ENCODE data around the gene DCTN1. TPM values are rescaled to one million over a fixed set of nuclear protein-coding genes. Genes with fewer than 3 reads are reported as not detected.
A peak's percentile ranks its signal among the peaks of the same experiment; 100 is the strongest.
"Not testable (repeated sequence)": the region's sequence is repeated elsewhere in the genome, so short reads cannot be mapped to it uniquely, and the experiment has no call there.

Gene DCTN1
- total RNA-seq, 1 donor from 2014 or later: 65.8 TPM

DNA sequence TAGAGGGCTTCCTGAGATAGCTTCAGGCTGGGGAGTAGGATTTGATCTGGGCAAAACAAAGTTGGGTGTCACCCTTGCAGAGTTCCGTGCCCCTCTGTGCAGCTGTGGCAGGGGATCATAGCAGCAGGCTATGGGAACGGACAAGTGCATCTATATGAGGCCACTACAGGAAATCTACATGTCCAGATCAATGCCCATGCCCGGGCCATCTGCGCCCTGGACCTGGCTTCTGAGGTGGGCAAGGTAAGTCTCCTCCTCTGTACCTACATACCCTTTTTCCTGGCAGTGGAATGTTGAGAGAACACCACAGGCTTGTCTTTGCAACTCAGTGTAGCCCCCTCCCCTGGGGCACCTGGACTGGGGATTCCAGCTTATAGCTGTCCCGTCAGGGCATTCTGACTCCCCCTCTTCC is 44.9 kb upstream of the DCTN1 start:
- FAIRE-seq (no peak), DNase-seq (ENCODE audit: low read depth) (no peak)
- Histone ChIP-seq H3K27me3 (ENCODE audit: control insufficient read depth, insufficient read depth, low read length) (no peaks in the 10 kb centered on the region), H3K4me3 (ENCODE audit: low read depth, low read length) (no peak overlapping the region), H3K36me3 (ENCODE audit: control insufficient read depth, insufficient read depth, low read length) (peaks cover 14% of the 10 kb centered on the region)
- TF ChIP-seq, protein P1, sequence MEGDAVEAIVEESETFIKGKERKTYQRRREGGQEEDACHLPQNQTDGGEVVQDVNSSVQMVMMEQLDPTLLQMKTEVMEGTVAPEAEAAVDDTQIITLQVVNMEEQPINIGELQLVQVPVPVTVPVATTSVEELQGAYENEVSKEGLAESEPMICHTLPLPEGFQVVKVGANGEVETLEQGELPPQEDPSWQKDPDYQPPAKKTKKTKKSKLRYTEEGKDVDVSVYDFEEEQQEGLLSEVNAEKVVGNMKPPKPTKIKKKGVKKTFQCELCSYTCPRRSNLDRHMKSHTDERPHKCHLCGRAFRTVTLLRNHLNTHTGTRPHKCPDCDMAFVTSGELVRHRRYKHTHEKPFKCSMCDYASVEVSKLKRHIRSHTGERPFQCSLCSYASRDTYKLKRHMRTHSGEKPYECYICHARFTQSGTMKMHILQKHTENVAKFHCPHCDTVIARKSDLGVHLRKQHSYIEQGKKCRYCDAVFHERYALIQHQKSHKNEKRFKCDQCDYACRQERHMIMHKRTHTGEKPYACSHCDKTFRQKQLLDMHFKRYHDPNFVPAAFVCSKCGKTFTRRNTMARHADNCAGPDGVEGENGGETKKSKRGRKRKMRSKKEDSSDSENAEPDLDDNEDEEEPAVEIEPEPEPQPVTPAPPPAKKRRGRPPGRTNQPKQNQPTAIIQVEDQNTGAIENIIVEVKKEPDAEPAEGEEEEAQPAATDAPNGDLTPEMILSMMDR (IDR thresholded peaks at IDR 0.05; ENCODE audit: insufficient read depth, low read length, severe bottlenecking): no peak

DNA sequence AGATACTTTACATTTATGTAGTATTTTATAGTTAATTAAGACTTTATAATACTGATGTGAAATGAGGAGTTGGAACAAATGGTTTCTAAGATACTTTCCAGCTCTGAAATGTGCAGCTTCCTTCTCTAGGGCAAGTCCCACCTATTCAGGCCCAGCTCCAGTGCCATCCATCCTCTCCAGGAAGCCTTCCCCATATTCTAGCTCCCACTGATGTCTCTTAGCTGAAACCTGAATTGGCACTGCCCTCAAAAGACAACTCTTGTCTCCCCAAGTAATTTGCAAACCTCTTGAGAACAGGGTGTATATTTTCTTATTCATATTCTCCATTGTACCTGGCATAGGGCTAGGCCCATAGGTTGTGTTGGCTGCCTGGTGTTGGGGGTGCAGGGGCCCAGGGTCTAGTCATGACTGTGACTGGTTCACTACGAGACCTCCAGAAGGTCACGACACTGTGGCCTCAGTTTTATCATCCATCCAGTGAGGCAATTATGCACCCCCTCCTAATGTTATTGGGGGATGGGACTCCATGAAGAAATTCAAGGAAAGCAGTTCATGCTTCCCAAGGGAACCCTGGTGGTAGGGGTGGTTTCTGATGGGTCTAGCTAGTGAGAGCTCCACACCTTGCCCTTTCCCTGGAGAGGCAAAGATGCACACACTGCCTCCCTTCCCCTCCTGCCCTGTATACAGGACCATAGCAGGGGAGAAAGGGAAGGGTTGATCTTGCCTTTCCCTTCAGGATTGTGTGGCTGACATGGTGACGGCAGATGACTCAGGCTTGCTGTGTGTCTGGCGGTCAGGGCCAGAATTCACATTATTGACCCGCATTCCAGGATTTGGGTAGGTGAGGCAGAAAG is 44.3 kb upstream of the DCTN1 start:
- peaks cover 8% of the 10 kb centered on the region for H3K36me3 ChIP-seq (ENCODE audit: control insufficient read depth, insufficient read depth, low read length)
- no peak overlapping the region for H3K4me3 ChIP-seq (ENCODE audit: low read depth, low read length)
- TF ChIP-seq, protein P1 (IDR thresholded peaks at IDR 0.05; ENCODE audit: insufficient read depth, low read length, severe bottlenecking): no peak
- no peaks in the 10 kb centered on the region for H3K27me3 ChIP-seq (ENCODE audit: control insufficient read depth, insufficient read depth, low read length)
- DNase-seq (ENCODE audit: low read depth) (peak; percentile 63), FAIRE-seq (no peak)

DNA sequence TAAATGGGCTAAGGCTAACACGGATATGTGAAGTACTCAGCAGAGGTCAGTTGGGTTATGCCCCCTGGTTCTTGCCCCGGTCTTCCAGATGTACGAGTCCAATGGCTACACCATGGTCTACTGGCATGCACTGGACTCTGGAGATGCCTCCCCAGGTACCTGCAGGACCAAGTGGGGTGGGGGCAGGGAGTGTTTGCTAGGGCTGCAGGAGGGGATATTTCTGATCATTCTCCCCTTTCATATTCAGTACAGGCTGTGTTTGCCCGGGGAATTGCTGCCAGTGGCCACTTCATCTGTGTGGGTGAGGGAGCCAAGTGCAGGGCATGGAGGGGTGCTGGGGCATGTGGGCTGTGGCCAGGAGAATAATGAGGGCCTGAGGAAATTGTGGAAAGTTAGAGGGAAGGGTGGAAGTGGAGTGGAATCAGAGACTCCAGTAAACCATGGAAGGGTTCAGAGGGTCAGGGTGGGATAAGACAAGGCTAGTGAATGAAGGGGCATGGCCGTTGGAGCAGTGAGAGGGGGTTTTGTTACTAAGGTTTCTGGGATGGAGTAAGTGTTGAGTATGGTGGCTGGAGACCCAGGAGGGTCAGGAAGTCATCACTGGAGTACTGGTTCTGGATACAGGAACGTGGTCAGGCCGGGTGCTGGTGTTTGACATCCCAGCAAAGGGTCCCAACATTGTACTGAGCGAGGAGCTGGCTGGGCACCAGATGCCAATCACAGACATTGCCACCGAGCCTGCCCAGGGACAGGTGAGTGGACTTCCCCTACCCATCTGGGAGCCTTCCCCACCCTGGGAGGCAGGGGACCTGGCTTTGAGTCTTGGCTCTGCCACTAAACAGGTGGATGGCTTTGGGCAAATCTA is 43.4 kb upstream of the DCTN1 start:
- Histone ChIP-seq H3K36me3 (ENCODE audit: control insufficient read depth, insufficient read depth, low read length) (peaks cover 4% of the 10 kb centered on the region), H3K27me3 (ENCODE audit: control insufficient read depth, insufficient read depth, low read length) (no peaks in the 10 kb centered on the region), H3K4me3 (ENCODE audit: low read depth, low read length) (no peak overlapping the region)
- DNase-seq (ENCODE audit: low read depth) (no peak), FAIRE-seq (no peak)
- TF ChIP-seq, protein P1 (IDR thresholded peaks at IDR 0.05; ENCODE audit: insufficient read depth, low read length, severe bottlenecking): no peak

DNA sequence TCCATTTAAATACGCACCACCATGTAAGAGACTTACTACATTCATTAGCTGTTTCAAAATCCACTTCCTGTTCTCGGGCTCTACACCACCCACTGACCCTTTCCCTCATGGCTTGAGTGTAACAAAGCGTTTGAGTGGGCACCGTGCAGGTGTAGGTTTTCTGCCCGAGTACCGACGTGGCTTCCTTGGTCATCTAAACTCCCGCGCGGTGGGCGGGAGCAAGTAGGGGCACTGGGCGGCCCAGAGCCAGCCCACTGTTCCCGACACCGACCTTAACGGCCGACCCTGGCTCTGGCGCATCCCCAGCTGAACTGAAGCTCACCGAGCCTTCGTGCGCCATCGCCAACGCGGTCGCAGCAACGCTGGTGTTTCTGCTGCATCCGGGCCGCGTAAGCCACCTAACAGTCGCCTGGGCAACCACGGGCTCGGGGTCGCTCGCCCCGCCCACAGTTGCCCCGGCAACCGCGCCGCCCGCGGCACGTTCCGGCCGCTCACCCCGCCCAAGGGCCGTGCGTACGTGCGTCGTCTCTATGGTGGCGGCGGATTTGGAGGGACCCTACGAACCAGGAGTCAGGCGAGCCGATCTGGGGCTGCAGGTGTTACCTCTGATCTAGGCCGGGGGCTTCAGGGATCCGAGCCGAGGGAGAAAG is 41.2 kb upstream of the DCTN1 start, which contains the start of the genes C2orf81 and WDR54:
C2orf81 (minus strand) TSS at position 399 of the 650 bp plus-strand sequence; CDS start at position 340, 59 bp downstream.
WDR54 (plus strand) TSS at position 510 of the 650 bp plus-strand sequence. CDS start 424 bp downstream, outside the sequence.
- Histone ChIP-seq H3K4me3 (ENCODE audit: low read depth, low read length) (peak within 1 kb of the TSS; percentile 54), H3K27me3 (ENCODE audit: control insufficient read depth, insufficient read depth, low read length) (no peaks in the 10 kb centered on the region), H3K36me3 (ENCODE audit: control insufficient read depth, insufficient read depth, low read length) (no peaks in the 10 kb centered on the region)
- TF ChIP-seq, protein P1 (IDR thresholded peaks at IDR 0.05; ENCODE audit: insufficient read depth, low read length, severe bottlenecking): no peak
- DNase-seq (ENCODE audit: low read depth) (peak; percentile 71), FAIRE-seq (no peak)

DNA sequence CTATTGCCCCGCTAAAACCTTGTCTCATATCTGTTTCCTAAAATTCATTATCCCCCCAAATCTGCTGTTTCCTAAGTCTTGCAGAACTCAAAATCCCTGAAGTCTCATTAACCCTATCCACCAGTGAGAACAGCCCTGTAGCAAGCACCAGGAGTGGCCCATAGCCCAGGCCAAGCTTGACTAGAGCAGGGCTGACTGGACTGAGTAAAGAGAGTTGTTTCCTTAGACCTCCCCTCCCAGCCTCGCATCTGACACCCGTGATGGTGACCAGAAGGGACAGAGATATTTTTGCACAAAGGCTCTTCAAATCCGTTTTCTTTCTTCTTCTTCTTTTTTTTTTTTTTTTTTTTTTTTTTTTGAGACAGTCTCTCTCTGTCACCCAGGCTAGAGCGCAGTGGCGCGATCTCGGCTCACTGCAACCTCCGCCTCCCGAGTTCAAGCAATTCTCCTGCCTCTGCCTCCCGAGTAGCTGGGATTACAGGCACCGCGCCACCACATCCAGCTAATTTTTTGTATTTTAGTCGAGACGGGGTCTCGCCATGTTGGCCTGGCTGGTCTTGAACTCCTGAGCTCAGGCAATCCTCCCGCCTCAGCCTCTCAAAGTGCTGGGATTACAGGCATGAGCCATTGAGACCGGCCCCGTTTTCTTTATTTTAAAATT is 40.5 kb upstream of the DCTN1 start:
- not testable (repeated sequence) for FAIRE-seq; H3K4me3 ChIP-seq (ENCODE audit: low read depth, low read length); DNase-seq (ENCODE audit: low read depth)

More for the DNA sequence above, 40.5 kb upstream of the DCTN1 start:
- not testable (repeated sequence) for H3K36me3 ChIP-seq (ENCODE audit: control insufficient read depth, insufficient read depth, low read length); H3K27me3 ChIP-seq (ENCODE audit: control insufficient read depth, insufficient read depth, low read length)
